ENCODE data around the gene PSME1. TPM values are rescaled to one million over a fixed set of nuclear protein-coding genes. Genes with fewer than 3 reads are reported as not detected.

The PSME1 gene
- total and polyA plus RNA-seq, 2 of the 13 experiments (the other 11 are each of a cell fraction or from before 2014, with no cell fraction given) = 159 to 608 TPM

- TF ChIP-seq THAP9 (CRISPR knock-in tag; IDR thresholded peaks at IDR 0.05; ENCODE audit: borderline replicate concordance) = peak; percentile 94; the same call in 1 of the 2 replicates
- peak; percentile 97 for TF ChIP-seq TEAD3 (CRISPR knock-in tag; optimal IDR thresholded peaks at IDR 0.05; ENCODE audit: borderline replicate concordance)
- peak; percentile 76; the same call in 1 of the 2 replicates for TF ChIP-seq KLF15 (CRISPR knock-in tag; IDR thresholded peaks at IDR 0.05; ENCODE audit: borderline replicate concordance)
- TF ChIP-seq THAP11 (CRISPR knock-in tag; IDR thresholded peaks at IDR 0.05) = peak; percentile 95
- no peak for TF ChIP-seq GABPA (IDR thresholded peaks at IDR 0.05; ENCODE audit: low read depth, low read length)
- TF ChIP-seq GABPA (CRISPR knock-in tag; IDR thresholded peaks at IDR 0.05; ENCODE audit: low read depth) = peak; percentile 84
- no peak; the same call in 1 of the 2 replicates for TF ChIP-seq ZBTB3 (CRISPR knock-in tag; IDR thresholded peaks at IDR 0.05; ENCODE audit: borderline replicate concordance, low read depth)
- peak; percentile 100 for TF ChIP-seq IKZF5 (CRISPR knock-in tag; IDR thresholded peaks at IDR 0.05)
- no peak for TF ChIP-seq ZSCAN29 (CRISPR knock-in tag; conservative IDR thresholded peaks at IDR 0.05)
- peak; percentile 98 for TF ChIP-seq ATF2 (CRISPR knock-in tag; IDR thresholded peaks at IDR 0.05)
- peak; percentile 4; the same call in 1 of the 2 replicates for TF ChIP-seq ZBTB1 (CRISPR knock-in tag; IDR thresholded peaks at IDR 0.05; ENCODE audit: borderline replicate concordance)
- peak; percentile 58 for TF ChIP-seq ZNF263 (CRISPR knock-in tag; IDR thresholded peaks at IDR 0.05)
- TF ChIP-seq HMG20B (CRISPR knock-in tag; conservative IDR thresholded peaks at IDR 0.05) = peak; percentile 97
- TF ChIP-seq ELF1 (CRISPR knock-in tag; IDR thresholded peaks at IDR 0.05) = peak; percentile 88
- TF ChIP-seq SP1 (IDR thresholded peaks at IDR 0.05) = no peak
- peak; percentile 93 for TF ChIP-seq SP1 (CRISPR knock-in tag; IDR thresholded peaks at IDR 0.05)
- TF ChIP-seq ZFP41 (CRISPR knock-in tag; IDR thresholded peaks at IDR 0.05; ENCODE audit: borderline replicate concordance) = peak; percentile 80; the same call in 1 of the 2 replicates
- TF ChIP-seq ZNF317 (CRISPR knock-in tag; IDR thresholded peaks at IDR 0.05) = peak; percentile 88
- no peak for TF ChIP-seq ETS1 (CRISPR knock-in tag; IDR thresholded peaks at IDR 0.05)
- peak; percentile 87; the same call in 1 of the 2 replicates for TF ChIP-seq SATB2 (CRISPR knock-in tag; IDR thresholded peaks at IDR 0.05)
- peak; percentile 96 for TF ChIP-seq ZNF598 (CRISPR knock-in tag; IDR thresholded peaks at IDR 0.05; ENCODE audit: borderline replicate concordance)
- peak; percentile 96 for TF ChIP-seq ZNF264 (CRISPR knock-in tag; IDR thresholded peaks at IDR 0.05)
Observed at GRCh38 chr14:24160850-24161804, 25.1 kb downstream of the PSME1 start, which contains the start of gene IRF9 (continued).

All from HepG2 (cell line).